ENCODE results near the gene DNER. TPM values are rescaled to one million over a fixed set of nuclear protein-coding genes. Genes with fewer than 3 reads are reported as not detected.

The DNER gene
- total and polyA plus RNA-seq, 2 donors (not counting 3 experiments of a cell fraction or from before 2014, with no cell fraction given): 0.01 TPM; not detected in 1

DNA sequence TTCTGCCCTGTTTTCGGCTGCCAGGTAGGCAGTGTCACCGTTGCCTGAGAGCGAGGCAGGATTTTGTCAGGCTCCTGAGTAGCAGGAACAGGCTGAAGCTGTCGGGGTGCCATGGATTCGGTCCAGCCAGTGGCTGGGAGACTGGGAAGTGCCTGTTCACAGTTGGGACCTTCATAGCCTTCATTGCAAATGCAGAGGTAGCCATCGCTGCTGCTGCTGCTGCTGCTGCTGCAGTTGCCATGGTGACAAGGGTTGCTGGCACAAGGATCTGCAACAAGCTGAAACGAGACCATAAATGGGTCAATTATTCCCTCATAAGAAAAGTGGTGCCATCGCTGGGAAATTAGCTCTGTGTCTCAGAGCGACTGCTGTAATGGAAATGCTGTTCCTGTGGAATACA, 122.7 kb downstream of the DNER start:
- no peak overlapping the region for H2AFZ ChIP-seq (ENCODE audit: low read depth, low read length)
- no peak overlapping the region for H3K9ac ChIP-seq (replicated peaks; ENCODE audit: extremely low read depth, insufficient read depth, low read length)
- H4K20me1 ChIP-seq (replicated peaks; ENCODE audit: control insufficient read depth, extremely low read depth, insufficient read depth, low read length): no peaks in the 10 kb centered on the region
- intact Hi-C loops (cut with micrococcal nuclease): no loop called here
- TF ChIP-seq GATA2 (IDR thresholded peaks at IDR 0.05; ENCODE audit: insufficient read depth, insufficient read length, low read depth, low read length) (no peak), POLR2AphosphoS5 (IDR thresholded peaks at IDR 0.05; ENCODE audit: insufficient read depth, low read depth, low read length) (no peak), JUN (IDR thresholded peaks at IDR 0.05; ENCODE audit: borderline replicate concordance, insufficient read depth, insufficient read length, low read depth) (no peak)
- CTCF ChIA-PET: no interaction called here
- H3K79me2 ChIP-seq (ENCODE audit: control insufficient read depth, insufficient read depth, low read length): no peaks in the 10 kb centered on the region
- no peak for FAIRE-seq
- BruUV-seq (replicated peaks): no TSS peak
- no peak overlapping the region for H3K27ac ChIP-seq (ENCODE audit: insufficient read depth, low read depth, low read length)
- dilution Hi-C loops (cut with MboI; ENCODE audit: extremely low pct_ligation_motif_present, low sequenced_read_pairs): no loop called here
- no peak overlapping the region for H3K4me3 ChIP-seq (replicated peaks in 1 of 3; ENCODE audit: insufficient read depth in 1 of 3, low read depth in 1 of 3, low read length in 3 of 3)
- POLR2A ChIA-PET: no interaction called here
- DNase-seq (ENCODE audit: low read depth, low spot score): no peak
- no peaks in the 10 kb centered on the region for H3K27me3 ChIP-seq (ENCODE audit: control insufficient read depth in 2 of 2, insufficient read depth in 2 of 2, low read length in 2 of 2)
- H3K4me1 ChIP-seq (ENCODE audit: control insufficient read depth, extremely low read depth, insufficient read depth, low read length): no peaks in the 10 kb centered on the region
- no peaks in the 10 kb centered on the region for H3K9me1 ChIP-seq (replicated peaks; ENCODE audit: control insufficient read depth, extremely low read depth, insufficient read depth, low read length)
- H3K4me2 ChIP-seq (ENCODE audit: insufficient read depth, low read length): no peak overlapping the region
- H3K36me3 ChIP-seq (ENCODE audit: control insufficient read depth in 2 of 2, extremely low read depth in 1 of 2, insufficient read depth in 2 of 2, low read length in 2 of 2): no peaks in the 10 kb centered on the region
- no peaks in the 10 kb centered on the region for H3K9me3 ChIP-seq (replicated peaks; ENCODE audit: control insufficient read depth, insufficient read depth, low read length)

DNA sequence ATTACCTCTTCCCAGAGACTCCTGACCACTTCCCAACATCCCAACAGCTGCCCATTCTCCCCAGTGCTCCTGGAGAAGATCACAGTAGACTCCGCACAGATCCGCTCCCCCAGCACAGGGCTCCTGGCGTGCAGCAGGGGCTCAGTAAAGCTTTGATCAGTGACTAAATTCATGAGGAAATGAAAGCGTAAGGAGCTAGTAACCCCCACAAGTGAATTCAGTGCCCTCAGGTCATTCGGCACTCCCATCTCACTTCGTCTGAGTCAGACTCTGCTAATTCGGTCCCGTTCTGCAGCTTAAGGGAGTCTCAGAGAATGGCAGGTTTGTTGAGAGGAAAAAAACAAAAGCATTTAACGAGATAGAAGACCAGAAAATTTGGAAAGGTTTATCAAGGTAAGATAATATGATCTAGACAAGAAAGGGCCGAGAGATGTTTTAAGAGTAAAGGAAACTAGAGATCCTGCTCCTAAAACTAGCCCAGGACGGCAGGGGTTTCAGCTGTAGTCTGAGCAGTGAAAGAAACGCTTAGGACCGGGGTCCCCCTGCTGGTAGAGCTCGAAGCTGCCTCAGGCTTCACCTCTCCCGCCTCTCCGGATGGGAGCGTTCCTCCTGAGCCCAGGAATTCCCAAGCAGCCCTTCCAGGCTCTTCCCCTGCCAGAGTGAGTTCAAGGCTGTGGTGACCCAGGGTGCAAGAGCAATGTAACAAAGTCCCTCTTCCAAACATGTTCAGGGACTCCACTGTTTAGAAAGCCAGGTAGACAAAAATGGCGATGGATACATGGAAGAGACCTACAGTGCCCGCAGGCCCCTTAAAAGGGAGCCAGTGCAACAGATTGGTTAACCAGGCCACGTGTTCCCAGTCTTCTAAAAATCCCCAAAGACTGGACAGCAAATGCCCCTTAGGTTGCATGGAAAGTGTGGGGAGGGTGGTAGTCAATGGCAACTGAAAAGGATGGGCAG, 127.3 kb downstream of the DNER start:
- peak; percentile 73 for FAIRE-seq
- no peaks in the 10 kb centered on the region for H3K9me3 ChIP-seq (replicated peaks; ENCODE audit: control insufficient read depth, insufficient read depth, low read length)
- no peak overlapping the region for H3K9ac ChIP-seq (replicated peaks; ENCODE audit: extremely low read depth, insufficient read depth, low read length)
- H3K4me2 ChIP-seq (ENCODE audit: insufficient read depth, low read length): no peak overlapping the region
- H4K20me1 ChIP-seq (replicated peaks; ENCODE audit: control insufficient read depth, extremely low read depth, insufficient read depth, low read length): no peaks in the 10 kb centered on the region
- H2AFZ ChIP-seq (ENCODE audit: low read depth, low read length): no peak overlapping the region
- H3K4me1 ChIP-seq (ENCODE audit: control insufficient read depth, extremely low read depth, insufficient read depth, low read length): no peaks in the 10 kb centered on the region
- no peaks in the 10 kb centered on the region for H3K79me2 ChIP-seq (ENCODE audit: control insufficient read depth, insufficient read depth, low read length)
- CTCF ChIA-PET: interaction anchor here (0.8 to 11.3 kb wide), 25 partner anchors 10 to 1929 kb away, joined by 3 to 403 read pairs (median 5); no protein-coding TSS in a partner anchor
- H3K27ac ChIP-seq (ENCODE audit: insufficient read depth, low read depth, low read length): no peak overlapping the region
- intact Hi-C loops (cut with micrococcal nuclease) (loop anchor here (1.0 kb wide), 4 partner anchors 156 to 1697 kb away; no protein-coding TSS in a partner anchor), dilution Hi-C loops (cut with MboI; ENCODE audit: extremely low pct_ligation_motif_present, low sequenced_read_pairs) (no loop called here)
- peak; percentile 53 for DNase-seq (ENCODE audit: low read depth, low spot score)
- POLR2A ChIA-PET: interaction anchor here (1.0 kb wide), 1 partner anchor 156 kb away, joined by 6 read pairs; no protein-coding TSS in a partner anchor
- H3K9me1 ChIP-seq (replicated peaks; ENCODE audit: control insufficient read depth, extremely low read depth, insufficient read depth, low read length): no peaks in the 10 kb centered on the region
- no TSS peak for BruUV-seq (replicated peaks)
- no peak overlapping the region for H3K4me3 ChIP-seq (replicated peaks in 1 of 3; ENCODE audit: insufficient read depth in 1 of 3, low read depth in 1 of 3, low read length in 3 of 3)
- no peaks in the 10 kb centered on the region for H3K27me3 ChIP-seq (ENCODE audit: control insufficient read depth in 2 of 2, insufficient read depth in 2 of 2, low read length in 2 of 2)
- no peak for TF ChIP-seq GATA2 (IDR thresholded peaks at IDR 0.05; ENCODE audit: insufficient read depth, insufficient read length, low read depth, low read length)
- peak; percentile 70 to 93 for TF ChIP-seq CTCF (IDR thresholded peaks at IDR 0.05; ENCODE audit: extremely low read depth in 1 of 2, insufficient read depth in 1 of 2, low read depth in 1 of 2, low read length in 2 of 2)
- no peaks in the 10 kb centered on the region for H3K36me3 ChIP-seq (ENCODE audit: control insufficient read depth in 2 of 2, extremely low read depth in 1 of 2, insufficient read depth in 2 of 2, low read length in 2 of 2)
